Neuron (in vitro differentiated cells): Measurements from ENCODE around the gene GPR142.

ENCODE experiments used
- H2AFZ ChIP-seq: one replicate; pipeline ENCODE4 v1.6.1; 2013; ENCODE audit warnings: low read depth, mild to moderate bottlenecking, inconsistent platforms, low read length, moderate library complexity
- H3K27me3 ChIP-seq: one replicate; pipeline ENCODE4 v1.6.1; 2013; ENCODE audit warnings: low read length; ENCODE audit not compliant: insufficient read depth
- H3K36me3 ChIP-seq: one replicate; pipeline ENCODE4 v1.6.1; 2013; ENCODE audit warnings: low read length; ENCODE audit not compliant: insufficient read depth
- H3K4me1 ChIP-seq: one replicate; pipeline ENCODE4 v1.6.1; 2013; ENCODE audit warnings: low read length; ENCODE audit not compliant: insufficient read depth
- H3K4me3 ChIP-seq: 2 replicates; pipeline ENCODE4 v1.5.1; 2013; ENCODE audit warnings: mild to moderate bottlenecking, low read length, moderate library complexity
- H3K9me3 ChIP-seq: one replicate; pipeline ENCODE4 v1.6.1; 2013; ENCODE audit warnings: low read length

Gene GPR142

DNA sequence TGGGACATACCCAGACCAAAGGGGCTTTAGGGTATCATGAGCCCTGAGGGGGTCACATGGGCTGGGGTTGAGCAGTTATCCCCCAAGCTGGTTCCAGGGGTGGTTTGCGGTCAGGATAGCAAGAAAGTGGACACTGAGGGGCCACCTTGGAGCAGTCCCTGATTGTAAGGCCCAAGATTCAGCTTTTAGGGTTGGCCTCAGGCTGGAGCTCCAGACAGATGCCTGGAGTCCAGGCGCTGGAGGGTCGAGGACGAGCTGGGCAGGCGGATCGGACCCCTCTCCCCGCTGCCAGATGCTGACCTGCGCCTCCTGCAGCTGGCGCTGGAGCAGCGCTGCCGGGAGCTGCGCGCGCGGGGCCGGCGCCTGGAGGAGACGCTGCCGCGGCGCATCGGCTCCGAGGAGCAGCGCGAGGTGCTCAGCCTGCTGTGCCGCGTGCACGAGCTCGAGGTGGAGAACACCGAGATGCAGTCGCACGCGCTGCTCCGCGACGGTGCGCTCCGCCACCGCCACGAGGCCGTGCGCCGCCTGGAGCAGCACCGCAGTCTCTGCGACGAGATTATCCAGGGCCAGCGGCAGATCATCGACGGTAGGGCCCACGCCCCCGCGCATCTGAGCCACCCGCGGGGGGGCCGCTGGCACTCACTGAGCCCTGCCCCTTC lies 15.6 kb upstream of the GPR142 start:
- Histone ChIP-seq H3K4me3 (no peak overlapping the region), H3K36me3 (peaks cover 5% of the 10 kb centered on the region), H3K9me3 (no peaks in the 10 kb centered on the region), H2AFZ (no peak overlapping the region), H3K4me1 (no peaks in the 10 kb centered on the region), H3K27me3 (peaks cover 50% of the 10 kb centered on the region)

DNA sequence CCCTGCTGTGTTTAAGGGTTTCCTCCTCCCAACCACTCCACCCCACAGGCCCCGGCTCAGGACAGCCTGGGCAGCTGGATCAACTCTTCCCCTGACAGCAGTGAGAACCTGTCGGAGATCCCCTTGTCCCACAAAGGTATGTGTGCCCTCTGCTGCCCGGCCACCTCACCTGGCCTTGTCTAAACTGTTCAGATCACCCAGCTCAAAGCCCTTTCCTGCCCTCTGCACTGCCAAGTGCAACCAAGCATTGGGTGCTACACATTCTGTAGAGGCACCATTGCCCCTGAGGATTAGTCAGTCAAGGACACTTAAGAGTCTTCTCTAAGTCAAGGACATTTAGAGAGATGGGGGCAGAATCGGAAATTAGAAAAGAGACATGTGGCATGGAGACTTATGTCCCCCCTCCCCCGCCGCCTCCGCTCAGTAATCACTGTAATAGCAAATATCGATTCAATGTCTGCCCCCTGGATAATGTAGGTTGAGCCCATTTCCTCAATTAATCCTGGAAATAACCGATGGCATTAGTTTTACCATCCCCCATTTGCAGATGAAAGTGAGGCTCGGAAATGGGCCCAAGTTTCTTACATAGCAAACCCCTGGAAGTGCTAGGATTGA lies 13.8 kb upstream of the GPR142 start:
- Histone ChIP-seq H3K9me3 (no peaks in the 10 kb centered on the region), H3K36me3 (peaks cover 8% of the 10 kb centered on the region), H3K4me3 (no peak overlapping the region), H3K27me3 (peaks cover 49% of the 10 kb centered on the region), H2AFZ (no peak overlapping the region), H3K4me1 (no peaks in the 10 kb centered on the region)

DNA sequence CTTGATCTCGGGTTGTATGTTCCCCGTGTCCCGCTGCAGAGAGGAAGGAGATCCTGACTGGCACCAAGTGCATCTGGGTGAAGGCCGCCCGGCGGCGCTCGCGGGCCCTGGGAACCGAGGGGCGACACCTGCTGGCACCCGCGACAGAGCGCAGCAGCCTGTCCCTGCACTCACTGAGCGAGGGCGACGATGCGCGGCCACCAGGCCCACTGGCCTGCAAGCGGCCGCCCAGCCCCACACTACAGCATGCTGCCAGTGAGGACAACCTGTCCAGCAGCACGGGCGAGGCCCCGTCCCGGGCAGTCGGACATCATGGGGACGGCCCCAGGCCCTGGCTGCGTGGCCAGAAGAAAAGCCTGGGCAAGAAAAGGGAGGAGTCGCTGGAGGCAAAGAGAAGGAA lies 13.2 kb upstream of the GPR142 start:
- H3K36me3 ChIP-seq = peaks cover 8% of the 10 kb centered on the region
- H2AFZ ChIP-seq = no peak overlapping the region
- no peak overlapping the region for H3K4me3 ChIP-seq
- no peaks in the 10 kb centered on the region for H3K9me3 ChIP-seq
- peaks cover 43% of the 10 kb centered on the region for H3K27me3 ChIP-seq
- no peaks in the 10 kb centered on the region for H3K4me1 ChIP-seq

DNA sequence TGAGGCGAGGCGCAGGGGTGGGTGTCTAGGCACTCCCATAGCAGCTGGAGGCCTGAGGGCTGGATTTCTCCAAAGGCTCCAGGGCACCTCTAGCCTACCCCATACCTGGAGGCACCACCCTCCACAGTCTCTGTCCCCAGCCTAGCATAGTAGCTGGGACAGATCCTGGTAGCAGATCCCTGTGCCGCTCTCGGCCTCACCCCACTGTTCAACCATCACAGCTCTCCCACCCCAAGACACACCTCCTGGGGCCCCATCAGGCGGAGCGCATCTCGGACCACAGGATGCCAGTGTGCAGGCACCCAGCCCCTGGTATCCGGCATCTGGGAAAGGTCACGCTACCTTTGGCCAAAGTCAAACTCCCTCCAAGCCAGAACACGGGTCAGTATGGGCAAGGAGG lies 12.7 kb upstream of the GPR142 start:
- Histone ChIP-seq H3K9me3 (no peaks in the 10 kb centered on the region), H3K4me1 (no peaks in the 10 kb centered on the region), H2AFZ (no peak overlapping the region), H3K4me3 (no peak overlapping the region), H3K36me3 (peaks cover 8% of the 10 kb centered on the region), H3K27me3 (peaks cover 39% of the 10 kb centered on the region)

DNA sequence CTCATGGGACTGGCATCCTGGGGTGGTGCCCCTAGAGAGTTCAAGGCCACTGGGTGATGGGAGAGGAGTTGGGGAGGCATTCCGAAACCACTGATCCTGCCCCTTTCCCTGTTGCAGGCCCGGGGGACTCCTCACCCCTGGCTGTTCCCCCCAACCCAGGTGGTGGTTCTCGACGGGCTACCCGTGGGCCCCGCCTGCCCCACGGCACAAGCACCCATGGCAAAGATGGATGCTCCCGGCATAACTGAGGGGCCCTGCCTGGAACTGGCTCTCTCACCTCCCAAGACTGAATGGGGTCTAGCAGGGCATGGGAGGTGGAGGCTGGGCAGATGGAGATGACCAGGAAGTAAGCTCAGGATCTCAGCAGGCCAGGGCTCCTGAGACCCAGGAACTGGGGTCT lies 12.2 kb upstream of the GPR142 start:
- Histone ChIP-seq H3K27me3 (peaks cover 37% of the 10 kb centered on the region), H3K36me3 (peaks cover 8% of the 10 kb centered on the region), H3K4me3 (no peak overlapping the region), H3K9me3 (no peaks in the 10 kb centered on the region), H3K4me1 (no peaks in the 10 kb centered on the region), H2AFZ (no peak overlapping the region)

DNA sequence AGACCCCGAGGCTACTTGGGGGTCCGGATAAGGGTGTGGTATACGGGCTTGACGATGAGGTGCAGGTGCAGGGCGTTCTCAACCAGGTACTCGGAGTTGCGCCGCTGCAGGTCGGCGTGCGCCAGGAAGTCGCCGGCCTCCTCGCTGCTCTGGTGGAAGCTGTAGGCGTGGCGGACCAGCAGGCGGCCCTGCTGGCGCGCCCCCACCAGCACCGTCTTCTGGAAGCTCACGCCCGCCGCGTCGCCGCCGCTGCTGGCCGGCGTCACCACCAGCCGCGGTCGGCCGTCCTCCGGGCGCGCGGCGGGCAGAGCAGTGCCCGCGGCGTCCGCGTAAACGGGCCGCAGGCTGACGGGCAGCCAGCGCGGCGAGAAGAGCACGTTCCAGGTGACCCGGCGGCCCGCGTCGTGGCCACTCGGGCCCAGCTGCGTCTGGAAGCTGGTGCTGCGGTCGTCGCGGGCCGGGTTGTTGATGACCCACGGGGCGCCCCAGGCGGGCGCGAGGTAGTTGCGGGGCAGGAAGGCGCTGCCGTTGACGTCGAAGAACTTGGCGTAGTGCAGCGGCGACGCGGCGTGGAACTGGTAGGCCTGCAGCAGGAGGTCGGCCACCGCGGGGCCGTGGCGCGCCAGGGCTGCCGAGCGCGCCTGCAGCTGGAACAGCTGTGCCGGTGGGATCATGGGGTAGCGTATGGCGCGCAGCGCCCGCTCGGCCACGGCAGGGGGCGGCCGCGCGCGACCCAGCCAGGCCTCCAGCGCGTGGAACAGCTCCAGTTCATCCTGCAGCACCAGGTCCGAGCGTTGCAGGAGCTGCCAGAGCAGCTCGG lies 10.4 kb upstream of the GPR142 start:
- no peaks in the 10 kb centered on the region for H3K9me3 ChIP-seq
- peaks cover 15% of the 10 kb centered on the region for H3K4me1 ChIP-seq
- H3K4me3 ChIP-seq = no peak overlapping the region
- H2AFZ ChIP-seq = no peak overlapping the region
- peaks cover 22% of the 10 kb centered on the region for H3K27me3 ChIP-seq
- peaks cover 8% of the 10 kb centered on the region for H3K36me3 ChIP-seq

DNA sequence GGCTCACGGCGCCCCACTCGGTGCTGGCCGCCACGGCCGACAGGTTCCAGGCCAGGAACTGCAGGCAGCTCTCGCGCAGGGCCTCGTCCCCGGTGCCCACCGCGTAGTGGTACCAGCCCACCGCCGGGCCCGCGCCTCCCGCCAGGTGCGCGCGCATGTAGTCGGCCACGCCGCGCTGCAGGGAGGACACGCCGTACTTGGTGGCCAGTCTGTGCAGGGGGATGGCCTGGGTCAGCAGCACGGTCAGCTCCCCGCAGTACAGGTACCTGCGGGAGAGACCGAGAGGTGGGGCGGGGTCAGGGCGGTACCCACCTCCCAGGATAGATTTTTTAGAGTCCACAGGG lies 9.9 kb upstream of the GPR142 start:
- peaks cover 20% of the 10 kb centered on the region for H3K4me1 ChIP-seq
- H2AFZ ChIP-seq = no peak overlapping the region
- H3K27me3 ChIP-seq = peaks cover 16% of the 10 kb centered on the region
- H3K36me3 ChIP-seq = peaks cover 8% of the 10 kb centered on the region
- no peak overlapping the region for H3K4me3 ChIP-seq
- no peaks in the 10 kb centered on the region for H3K9me3 ChIP-seq

DNA sequence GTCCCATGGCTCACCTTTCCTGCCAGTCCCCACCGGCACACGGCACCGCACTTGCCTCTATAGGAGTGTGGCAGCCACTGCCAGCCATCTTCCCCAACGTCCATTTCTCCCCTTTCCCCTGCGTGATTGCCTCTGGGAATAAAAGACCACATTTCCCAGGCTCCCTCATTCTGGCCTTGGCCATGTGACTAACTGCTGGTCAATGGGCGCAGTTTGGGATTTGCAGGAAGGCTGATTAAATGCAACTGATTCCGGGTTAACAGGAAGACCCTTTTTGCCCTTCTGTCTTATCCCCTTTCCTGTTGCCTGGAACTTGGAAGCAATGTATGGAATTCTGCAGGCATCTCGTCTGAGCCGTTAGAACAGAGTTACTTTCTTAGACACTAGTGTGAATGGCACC lies 8.6 kb upstream of the GPR142 start:
- H3K4me1 ChIP-seq = peaks cover 26% of the 10 kb centered on the region
- H3K36me3 ChIP-seq = peaks cover 8% of the 10 kb centered on the region
- no peak overlapping the region for H2AFZ ChIP-seq
- H3K27me3 ChIP-seq = peaks cover 3% of the 10 kb centered on the region
- H3K4me3 ChIP-seq = no peak overlapping the region
- no peaks in the 10 kb centered on the region for H3K9me3 ChIP-seq

DNA sequence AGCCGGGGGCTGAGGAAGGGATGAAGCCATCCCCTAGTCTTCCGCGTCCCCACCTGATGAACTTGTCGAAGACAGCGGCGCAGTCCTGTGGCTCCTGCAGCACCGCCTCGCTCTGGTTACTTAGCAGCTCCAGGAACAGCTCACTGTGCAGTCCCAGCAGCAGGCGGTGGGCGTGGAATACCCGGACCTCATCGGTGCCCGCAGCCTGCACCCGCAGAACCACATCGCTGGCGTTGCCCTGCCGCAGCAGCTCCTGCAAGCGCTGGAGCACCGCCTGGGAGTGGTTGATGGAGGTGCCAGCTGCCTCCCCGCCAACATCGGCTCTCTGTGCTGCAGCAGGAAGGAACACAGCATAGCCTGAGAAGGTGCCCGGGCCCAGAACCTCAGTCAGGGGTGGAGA lies 7.4 kb upstream of the GPR142 start:
- no peak overlapping the region for H2AFZ ChIP-seq
- H3K36me3 ChIP-seq = peaks cover 8% of the 10 kb centered on the region
- no peak overlapping the region for H3K4me3 ChIP-seq
- H3K27me3 ChIP-seq = no peaks in the 10 kb centered on the region
- H3K9me3 ChIP-seq = no peaks in the 10 kb centered on the region
- peaks cover 26% of the 10 kb centered on the region for H3K4me1 ChIP-seq

DNA sequence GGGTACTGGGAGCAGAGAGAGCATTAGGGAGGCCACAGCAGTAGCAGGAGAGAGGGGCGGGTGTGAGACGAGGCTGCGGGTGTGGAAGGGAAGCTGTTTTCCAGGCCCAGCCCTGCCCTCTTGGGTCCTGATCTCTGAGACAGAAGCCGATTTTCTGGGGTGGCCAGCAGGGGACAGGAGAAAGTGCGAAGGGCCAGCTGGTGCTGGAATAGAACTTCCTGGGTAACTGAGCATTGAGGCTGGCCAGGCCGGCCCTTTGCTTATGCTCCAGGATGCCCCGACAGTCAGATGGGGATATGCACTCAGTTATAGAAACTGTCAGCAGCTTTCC lies 6.4 kb upstream of the GPR142 start:
- peak overlapping the region; percentile 38 for H2AFZ ChIP-seq
- peak overlapping the region; percentile 43 for H3K4me3 ChIP-seq
- H3K4me1 ChIP-seq = peaks cover 26% of the 10 kb centered on the region
- H3K27me3 ChIP-seq = no peaks in the 10 kb centered on the region
- peaks cover 8% of the 10 kb centered on the region for H3K36me3 ChIP-seq
- no peaks in the 10 kb centered on the region for H3K9me3 ChIP-seq

DNA sequence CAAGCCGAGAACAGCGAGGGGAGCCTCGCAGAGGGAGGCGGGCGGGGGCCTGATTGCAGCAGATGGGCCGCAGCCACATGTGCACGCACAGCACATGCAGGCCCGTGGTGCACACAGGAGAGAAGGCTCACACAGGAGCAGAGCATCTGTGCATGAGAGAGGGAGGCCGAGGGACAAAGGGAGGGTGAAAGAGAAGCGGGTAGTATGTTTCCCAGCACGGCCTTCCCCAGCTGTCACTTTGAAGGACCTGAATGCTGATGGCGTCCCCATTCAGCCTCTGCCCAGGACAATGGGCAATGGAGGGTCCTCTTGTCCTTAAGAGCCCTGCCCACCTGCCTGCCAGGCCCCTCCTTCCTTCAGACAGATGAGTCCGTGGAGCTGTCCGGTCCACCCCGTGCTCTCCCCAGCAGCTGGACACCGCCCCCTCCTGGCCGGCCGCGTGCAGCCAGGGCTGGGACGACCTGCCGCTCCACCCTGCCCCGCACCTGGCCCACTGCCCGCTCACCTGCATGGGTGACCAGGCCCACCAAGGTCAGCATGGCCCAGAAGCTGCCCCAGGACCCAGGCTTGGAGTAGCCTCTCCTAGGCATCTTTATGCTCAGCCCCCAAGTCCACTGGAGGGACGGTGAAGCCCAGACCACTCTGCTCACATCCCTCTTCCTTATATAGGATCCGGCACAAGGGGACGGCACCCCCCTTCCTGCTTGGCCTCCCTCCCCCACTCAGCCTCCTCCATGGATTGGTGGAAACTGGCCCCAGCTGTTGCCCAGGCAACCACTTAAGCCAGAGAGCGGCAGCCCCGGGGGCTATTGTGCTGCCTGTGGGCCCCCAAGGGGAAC lies 5.9 kb upstream of the GPR142 start, which contains the start of gene BTBD17:
BTBD17 (minus strand) TSS at position 639 of the 839 bp plus-strand sequence; CDS start at position 590, 49 bp downstream.
- Histone ChIP-seq H3K9me3 (no peaks in the 10 kb centered on the region), H2AFZ (peak within 1 kb of the TSS; percentile 38), H3K36me3 (peaks cover 5% of the 10 kb centered on the region), H3K4me1 (peaks cover 26% of the 10 kb centered on the region), H3K27me3 (no peaks in the 10 kb centered on the region), H3K4me3 (peak within 1 kb of the TSS; percentile 43)

DNA sequence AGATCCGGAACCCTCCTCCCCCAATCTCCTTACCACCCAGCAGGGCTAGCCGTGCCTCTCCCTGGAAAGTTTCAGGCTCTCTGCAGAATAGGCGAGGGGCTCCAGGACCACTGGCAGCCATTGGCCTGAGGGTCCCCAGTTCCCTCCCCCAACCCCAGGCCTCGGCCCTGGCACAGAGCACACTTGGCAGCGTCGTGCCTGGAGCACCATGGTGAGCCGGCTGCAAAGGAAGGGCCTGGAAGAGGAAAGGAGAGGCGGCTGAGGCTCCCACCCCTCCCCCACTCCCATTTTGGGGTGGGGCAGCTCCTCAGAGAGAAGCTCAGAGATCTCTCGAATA lies 5.3 kb upstream of the GPR142 start:
- Histone ChIP-seq H3K9me3 (no peaks in the 10 kb centered on the region), H3K27me3 (no peaks in the 10 kb centered on the region), H3K4me3 (peak overlapping the region; percentile 43), H3K36me3 (peaks cover 3% of the 10 kb centered on the region), H2AFZ (peak overlapping the region; percentile 13), H3K4me1 (peaks cover 26% of the 10 kb centered on the region)
